ENCODE results near the gene UBE2Q1.

GRCh38 chr1:154529308-154529707 lies 29.2 kb downstream of the UBE2Q1 start:
- TF ChIP-seq POLR2A (IDR thresholded peaks at IDR 0.05) (no peak), CTCF (IDR thresholded peaks at IDR 0.05) (no peak), EP300 (IDR thresholded peaks at IDR 0.05) (no peak)

All from suprapubic skin (tissue), 3 donors.